HUES6 (cell line): ENCODE results near the gene VRK1.

Experiments
- H3K27ac ChIP-seq: 2 replicates; pipeline ENCODE4 v1.7.0; 2013; ENCODE audit warnings: low read depth, mild to moderate bottlenecking, low read length, inconsistent platforms
- H3K27me3 ChIP-seq: 2 replicates; pipeline ENCODE4 v1.6.1; 2013; ENCODE audit warnings: low read length; ENCODE audit not compliant: control insufficient read depth, insufficient read depth
- H3K36me3 ChIP-seq: 2 replicates; pipeline ENCODE4 v1.6.1; 2013; ENCODE audit warnings: low read length; ENCODE audit not compliant: control insufficient read depth, insufficient read depth
- H3K4me1 ChIP-seq: 2 replicates; pipeline ENCODE4 v1.6.1; 2013; ENCODE audit warnings: low read length; ENCODE audit not compliant: control insufficient read depth, insufficient read depth
- H3K4me3 ChIP-seq: 2 replicates; pipeline ENCODE4 v1.5.1; 2013; ENCODE audit warnings: low read depth, low read length
- H3K9ac ChIP-seq: one replicate; pipeline ENCODE4 v1.6.1; 2013; ENCODE audit warnings: mild to moderate bottlenecking, low read length
- H3K9me3 ChIP-seq: 2 replicates; pipeline ENCODE4 v1.6.1; 2013; ENCODE audit warnings: low read depth, low read length; ENCODE audit not compliant: control insufficient read depth, insufficient read depth

VRK1 gene

DNA sequence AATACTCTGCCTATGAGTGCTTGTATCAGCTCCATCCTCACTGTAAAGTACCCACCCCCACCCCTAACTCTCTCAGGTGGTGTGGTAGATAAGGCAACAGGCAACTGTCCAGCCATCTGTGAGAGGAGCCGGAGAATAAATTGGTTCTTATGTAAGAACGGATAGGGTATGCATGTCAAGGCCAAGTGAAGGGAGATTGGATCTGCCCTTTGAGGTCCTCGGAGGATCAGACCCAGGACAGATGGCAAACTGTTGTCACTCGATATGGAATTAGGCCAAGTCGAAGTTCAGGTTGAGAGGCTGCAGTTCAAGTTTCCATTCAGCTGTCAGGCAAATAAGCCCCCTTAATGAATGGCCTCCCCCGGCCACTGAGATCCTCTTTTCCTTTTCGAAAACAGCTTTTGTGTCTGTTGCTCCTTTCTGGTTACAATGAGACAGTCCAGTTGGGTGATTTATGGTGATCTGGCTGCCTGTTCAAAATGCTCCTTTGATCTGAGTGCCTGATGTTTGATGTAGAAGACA lies 120.3 kb downstream of the VRK1 start:
- no peaks in the 10 kb centered on the region for H3K27me3 ChIP-seq
- H3K4me1 ChIP-seq, result no peaks in the 10 kb centered on the region
- no peak overlapping the region for H3K27ac ChIP-seq
- H3K36me3 ChIP-seq, result no peaks in the 10 kb centered on the region
- no peak overlapping the region for H3K9ac ChIP-seq
- no peak overlapping the region for H3K4me3 ChIP-seq
- H3K9me3 ChIP-seq, result peaks cover 11% of the 10 kb centered on the region

GRCh38 chr14:96920023-96920422 lies 122.8 kb downstream of the VRK1 start:
- Histone ChIP-seq H3K9ac (no peak overlapping the region), H3K27ac (no peak overlapping the region), H3K9me3 (peaks cover 21% of the 10 kb centered on the region), H3K27me3 (no peaks in the 10 kb centered on the region), H3K36me3 (no peaks in the 10 kb centered on the region), H3K4me3 (no peak overlapping the region), H3K4me1 (peaks cover 4% of the 10 kb centered on the region)

DNA sequence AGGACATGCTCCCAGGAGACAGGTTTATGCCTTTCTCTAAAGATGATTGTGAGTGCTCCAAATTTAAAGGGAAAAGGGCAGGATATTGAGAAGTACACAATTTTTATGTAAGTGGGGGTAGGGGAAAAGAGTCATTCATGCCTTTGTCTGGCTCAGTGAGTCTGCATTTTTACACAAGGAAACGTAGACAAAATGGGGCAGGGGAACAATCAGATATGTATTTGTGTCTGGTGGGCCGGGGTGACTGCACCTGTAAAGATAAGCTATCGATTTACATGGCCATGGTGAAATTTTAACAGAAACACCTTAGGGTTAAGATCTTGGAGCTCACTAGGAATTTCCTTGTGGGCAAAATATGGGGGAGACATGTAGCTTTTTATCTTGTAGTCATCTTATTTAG lies 123.6 kb downstream of the VRK1 start:
- Histone ChIP-seq H3K27me3 (no peaks in the 10 kb centered on the region), H3K4me1 (peaks cover 11% of the 10 kb centered on the region), H3K36me3 (no peaks in the 10 kb centered on the region), H3K9me3 (peaks cover 21% of the 10 kb centered on the region), H3K9ac (no peak overlapping the region), H3K4me3 (no peak overlapping the region), H3K27ac (no peak overlapping the region)

DNA sequence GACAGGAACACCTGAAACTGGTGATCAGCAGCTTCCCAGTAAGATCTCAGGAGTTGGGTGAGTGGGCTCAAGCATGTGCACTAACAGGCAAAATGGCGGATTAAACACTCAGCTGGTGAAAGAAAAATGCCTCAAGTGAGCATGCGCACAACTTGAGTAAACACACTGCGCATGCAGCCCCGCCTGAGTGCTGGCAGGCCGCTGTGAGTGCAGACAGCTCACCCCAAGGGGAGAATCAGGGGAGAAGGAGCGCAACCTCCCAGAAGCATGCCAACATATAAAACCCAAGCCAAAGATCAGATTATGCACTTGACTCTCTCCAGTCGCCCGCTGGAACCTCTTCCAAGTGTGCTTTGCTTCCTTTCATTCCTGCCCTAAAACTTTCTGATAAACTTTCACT lies 125.8 kb downstream of the VRK1 start:
- H3K4me1 ChIP-seq, result peaks cover 11% of the 10 kb centered on the region
- no peak overlapping the region for H3K4me3 ChIP-seq
- H3K27ac ChIP-seq, result no peak overlapping the region
- peaks cover 21% of the 10 kb centered on the region for H3K9me3 ChIP-seq
- no peaks in the 10 kb centered on the region for H3K27me3 ChIP-seq
- no peaks in the 10 kb centered on the region for H3K36me3 ChIP-seq
- no peak overlapping the region for H3K9ac ChIP-seq

DNA sequence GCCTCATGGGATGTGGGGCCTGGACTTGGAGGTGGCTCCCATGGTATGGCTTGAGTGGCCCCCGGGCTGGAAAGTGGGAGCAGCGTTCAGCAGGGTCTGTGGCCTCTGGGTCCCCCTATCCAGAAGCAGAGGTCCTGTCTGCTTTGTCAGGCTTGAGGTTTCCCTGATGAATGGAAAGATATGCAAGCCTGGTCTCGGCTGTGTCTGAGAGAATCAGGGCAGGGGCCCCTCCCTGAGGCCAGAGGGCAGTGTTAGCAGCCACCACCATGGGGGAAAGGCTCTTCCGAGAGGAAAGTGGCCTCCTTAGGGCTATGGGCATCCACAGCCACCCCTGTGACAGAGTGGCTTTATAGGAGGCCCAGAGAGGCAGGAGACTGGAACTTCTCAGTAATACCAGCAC lies 128.2 kb downstream of the VRK1 start:
- peaks cover 11% of the 10 kb centered on the region for H3K4me1 ChIP-seq
- peaks cover 21% of the 10 kb centered on the region for H3K9me3 ChIP-seq
- no peak overlapping the region for H3K27ac ChIP-seq
- no peak overlapping the region for H3K9ac ChIP-seq
- H3K36me3 ChIP-seq, result no peaks in the 10 kb centered on the region
- no peaks in the 10 kb centered on the region for H3K27me3 ChIP-seq
- H3K4me3 ChIP-seq, result no peak overlapping the region

DNA sequence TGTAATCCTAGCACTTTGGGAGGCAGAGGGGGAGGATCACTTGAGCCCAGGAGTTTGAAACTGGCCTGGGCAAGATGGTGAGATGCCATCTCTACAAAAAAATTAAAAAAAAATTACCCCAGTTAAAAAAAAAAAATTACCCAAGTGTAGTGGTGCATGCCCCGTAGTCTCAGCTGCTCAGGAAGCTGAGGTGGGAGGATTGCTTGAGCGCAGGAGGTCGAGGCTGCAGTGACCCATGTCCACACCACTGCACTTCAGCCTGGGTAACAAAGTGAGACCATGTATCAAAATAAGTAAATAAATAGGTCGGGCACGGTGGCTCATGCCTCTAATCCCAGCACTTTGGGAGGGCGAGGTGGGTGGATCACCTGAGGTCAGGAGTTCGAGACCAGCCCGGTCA lies 128.8 kb downstream of the VRK1 start:
- peaks cover 21% of the 10 kb centered on the region for H3K9me3 ChIP-seq
- no peaks in the 10 kb centered on the region for H3K36me3 ChIP-seq
- no peak overlapping the region for H3K9ac ChIP-seq
- peaks cover 11% of the 10 kb centered on the region for H3K4me1 ChIP-seq
- H3K27ac ChIP-seq, result no peak overlapping the region
- H3K4me3 ChIP-seq, result no peak overlapping the region
- H3K27me3 ChIP-seq, result no peaks in the 10 kb centered on the region

DNA sequence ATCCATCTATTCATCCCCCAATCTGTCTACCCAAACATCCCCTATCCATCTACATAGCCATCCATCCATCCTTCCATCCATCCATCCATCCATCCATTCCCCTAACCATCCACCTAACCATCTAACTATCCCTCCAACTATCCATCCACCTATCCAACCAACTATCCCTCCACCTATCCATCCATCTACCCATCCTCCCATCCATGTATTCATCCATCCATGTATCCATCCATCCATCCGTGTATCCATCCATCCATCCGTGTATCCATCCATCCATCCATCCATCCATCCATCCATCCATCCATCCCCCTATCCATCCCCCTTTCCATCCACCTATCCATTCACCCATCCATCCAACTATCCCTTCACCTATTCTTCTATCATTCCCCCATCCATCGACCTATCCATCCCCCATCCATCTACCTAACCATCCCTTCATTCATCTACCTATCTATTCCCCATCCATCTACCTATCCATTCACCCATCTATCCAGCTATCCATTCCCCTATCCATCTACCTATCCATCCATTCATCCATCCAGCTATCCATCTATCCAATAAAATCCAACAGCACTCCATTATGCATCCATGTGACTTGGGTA lies 131.7 kb downstream of the VRK1 start:
- no peaks in the 10 kb centered on the region for H3K27me3 ChIP-seq
- H3K4me1 ChIP-seq, result peaks cover 11% of the 10 kb centered on the region
- H3K9me3 ChIP-seq, result no peaks in the 10 kb centered on the region
- no peaks in the 10 kb centered on the region for H3K36me3 ChIP-seq
- no peak overlapping the region for H3K9ac ChIP-seq
- H3K4me3 ChIP-seq, result no peak overlapping the region
- no peak overlapping the region for H3K27ac ChIP-seq

DNA sequence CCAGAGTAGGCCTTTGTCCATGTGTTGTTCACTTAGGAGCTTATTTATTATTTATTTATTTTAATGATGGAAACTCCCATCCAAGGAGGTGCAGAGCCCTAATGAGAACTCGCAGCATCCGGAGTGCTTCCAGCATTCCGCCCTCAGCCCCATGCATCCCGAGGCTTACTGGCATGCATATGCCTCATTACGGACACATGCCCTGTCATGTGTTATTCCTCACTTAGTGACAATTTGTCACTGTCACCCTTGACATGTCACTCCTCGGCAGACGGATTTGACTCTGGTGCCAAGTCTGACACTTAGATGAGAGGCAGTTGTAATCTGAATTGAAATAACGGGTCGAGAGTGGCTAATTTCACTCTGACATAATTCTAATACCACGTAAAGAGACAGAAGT lies 132.8 kb downstream of the VRK1 start:
- H3K4me1 ChIP-seq, result peaks cover 7% of the 10 kb centered on the region
- no peak overlapping the region for H3K4me3 ChIP-seq
- H3K9ac ChIP-seq, result no peak overlapping the region
- no peaks in the 10 kb centered on the region for H3K36me3 ChIP-seq
- H3K9me3 ChIP-seq, result no peaks in the 10 kb centered on the region
- H3K27ac ChIP-seq, result no peak overlapping the region
- H3K27me3 ChIP-seq, result no peaks in the 10 kb centered on the region

DNA sequence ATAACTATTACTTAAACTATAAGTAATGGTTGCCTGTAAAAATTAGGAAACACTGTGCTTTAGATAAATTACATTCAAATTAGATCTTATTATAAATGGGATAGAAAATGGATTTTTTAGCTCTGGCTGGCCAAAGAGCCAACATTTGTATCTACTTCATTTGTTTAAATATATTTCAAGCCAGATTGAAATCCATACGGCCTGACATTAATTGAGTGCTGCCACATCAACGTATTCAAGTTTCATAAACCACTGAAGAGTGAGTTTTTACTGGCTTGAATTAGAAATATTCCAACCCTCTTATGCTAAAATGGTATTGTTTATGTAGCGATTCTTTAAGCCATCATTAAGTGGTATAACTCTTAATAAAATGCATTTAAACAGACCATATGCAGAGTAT lies 133.3 kb downstream of the VRK1 start:
- H3K9me3 ChIP-seq, result no peaks in the 10 kb centered on the region
- H3K27me3 ChIP-seq, result no peaks in the 10 kb centered on the region
- H3K9ac ChIP-seq, result no peak overlapping the region
- no peak overlapping the region for H3K27ac ChIP-seq
- no peaks in the 10 kb centered on the region for H3K36me3 ChIP-seq
- no peak overlapping the region for H3K4me3 ChIP-seq
- peaks cover 1% of the 10 kb centered on the region for H3K4me1 ChIP-seq
